Measurements from ENCODE around the gene ODC1. TPM values are rescaled to one million over a fixed set of nuclear protein-coding genes. Genes with fewer than 3 reads are reported as not detected.

The ODC1 gene
- total RNA-seq, 1 experiment from 2014 or later, result 78.4 TPM

- intact Hi-C loops (cut with micrococcal nuclease; ENCODE audit: unreplicated experiment), result no loop called here
- H3K9me3 Mint-ChIP-seq (ENCODE audit: low read depth, unreplicated experiment), result no peaks in the 10 kb centered on the region
- H3K27ac Mint-ChIP-seq (ENCODE audit: unreplicated experiment), result no peak overlapping the region
- no peak overlapping the region for H3K4me3 Mint-ChIP-seq (ENCODE audit: low read depth, unreplicated experiment)
- CTCF ChIA-PET, result no interaction called here
- no peak for TF ChIP-seq CTCF (IDR thresholded peaks at IDR 0.05; ENCODE audit: unreplicated experiment)
- no TSS peak for BruUV-seq (replicated peaks)
- H3K4me1 Mint-ChIP-seq (ENCODE audit: low read depth, unreplicated experiment), result peaks cover 50% of the 10 kb centered on the region
- H3K36me3 Mint-ChIP-seq (ENCODE audit: insufficient read depth, unreplicated experiment), result peaks cover 5% of the 10 kb centered on the region
- H3K27me3 Mint-ChIP-seq (ENCODE audit: unreplicated experiment), result peaks cover 19% of the 10 kb centered on the region
- no peak for DNase-seq
Measured at GRCh38 chr2:10454505-10454904, 6.4 kb upstream of the ODC1 start.

GRCh38 chr2:10453905-10454298, 5.8 kb upstream of the ODC1 start:
- Mint-ChIP-seq H3K27ac (ENCODE audit: unreplicated experiment) (no peak overlapping the region), H3K4me1 (ENCODE audit: low read depth, unreplicated experiment) (peaks cover 51% of the 10 kb centered on the region), H3K36me3 (ENCODE audit: insufficient read depth, unreplicated experiment) (peaks cover 11% of the 10 kb centered on the region), H3K4me3 (ENCODE audit: low read depth, unreplicated experiment) (no peak overlapping the region), H3K9me3 (ENCODE audit: low read depth, unreplicated experiment) (no peaks in the 10 kb centered on the region), H3K27me3 (ENCODE audit: unreplicated experiment) (peaks cover 19% of the 10 kb centered on the region)
- no peak for DNase-seq
- BruUV-seq (replicated peaks), result no TSS peak
- intact Hi-C loops (cut with micrococcal nuclease; ENCODE audit: unreplicated experiment), result no loop called here
- CTCF ChIA-PET, result no interaction called here
- no peak for TF ChIP-seq CTCF (IDR thresholded peaks at IDR 0.05; ENCODE audit: unreplicated experiment)

GRCh38 chr2:10452956-10453904, 5.1 kb upstream of the ODC1 start:
- Mint-ChIP-seq H3K4me3 (ENCODE audit: low read depth, unreplicated experiment) (no peak overlapping the region), H3K4me1 (ENCODE audit: low read depth, unreplicated experiment) (peaks cover 46% of the 10 kb centered on the region), H3K9me3 (ENCODE audit: low read depth, unreplicated experiment) (no peaks in the 10 kb centered on the region), H3K27me3 (ENCODE audit: unreplicated experiment) (peaks cover 19% of the 10 kb centered on the region), H3K36me3 (ENCODE audit: insufficient read depth, unreplicated experiment) (peaks cover 18% of the 10 kb centered on the region), H3K27ac (ENCODE audit: unreplicated experiment) (no peak overlapping the region)
- no peak for TF ChIP-seq CTCF (IDR thresholded peaks at IDR 0.05; ENCODE audit: unreplicated experiment)
- intact Hi-C loops (cut with micrococcal nuclease; ENCODE audit: unreplicated experiment), result loop anchor here (1.0 kb wide), 1 partner anchor 131 kb away; no protein-coding TSS in a partner anchor
- BruUV-seq (replicated peaks), result no TSS peak
- CTCF ChIA-PET, result interaction anchor here (0.9 to 1.3 kb wide), 3 partner anchors 40 to 207 kb away, joined by 3 to 8 read pairs (median 5); no protein-coding TSS in a partner anchor
- DNase-seq, result no peak

- H3K27ac Mint-ChIP-seq (ENCODE audit: unreplicated experiment), result peak overlapping the region; percentile 33
- DNase-seq, result peak; percentile 86
- intact Hi-C loops (cut with micrococcal nuclease; ENCODE audit: unreplicated experiment), result loop anchor here (1.0 kb wide), 1 partner anchor 132 kb away; no protein-coding TSS in a partner anchor
- peaks cover 39% of the 10 kb centered on the region for H3K4me1 Mint-ChIP-seq (ENCODE audit: low read depth, unreplicated experiment)
- H3K27me3 Mint-ChIP-seq (ENCODE audit: unreplicated experiment), result peaks cover 19% of the 10 kb centered on the region
- TF ChIP-seq CTCF (IDR thresholded peaks at IDR 0.05; ENCODE audit: unreplicated experiment), result no peak
- CTCF ChIA-PET, result interaction anchor here (0.7 to 1.3 kb wide), 7 partner anchors 35 to 1926 kb away, joined by 3 to 8 read pairs (median 3); no protein-coding TSS in a partner anchor
- H3K9me3 Mint-ChIP-seq (ENCODE audit: low read depth, unreplicated experiment), result no peaks in the 10 kb centered on the region
- H3K4me3 Mint-ChIP-seq (ENCODE audit: low read depth, unreplicated experiment), result peak overlapping the region; percentile 8
- no TSS peak for BruUV-seq (replicated peaks)
- peaks cover 27% of the 10 kb centered on the region for H3K36me3 Mint-ChIP-seq (ENCODE audit: insufficient read depth, unreplicated experiment)
Measured at GRCh38 chr2:10452312-10452711, 4.2 kb upstream of the ODC1 start.

Data from Calu3 (cell line).